Adrenal gland (tissue), 5 donors: ENCODE measurements around the gene AHRR.

Source experiments
- CTCF ChIP-seq, 6 experiments: fragments of 450-650 bp in 4 of 6; fragments of 200-600 bp in 2 of 6; sonication (generic) in 1 of 6; IDR thresholded peaks; 1 replicate in 5 of 6; 2 replicates in 1 of 6; pipeline versions ENCODE4 v1.5.1 to v1.8.0; 2016 to 2021; ENCODE audit warnings: antibody characterized with exemption in 6 of 6, mild to moderate bottlenecking in 2 of 6, moderate library complexity in 1 of 6
- POLR2A ChIP-seq, 2 donors: fragments of 450-650 bp; IDR thresholded peaks; one replicate each; pipeline ENCODE4 v1.6.1; 2017; ENCODE audit warnings: antibody characterized with exemption in 2 of 2, mild to moderate bottlenecking in 2 of 2, moderate library complexity in 1 of 2
- donor health status: DM: no; HTN: no; CAD: no.

GRCh38 chr5:343461-344401 is 22.2 kb downstream of the AHRR start:
- TF ChIP-seq CTCF (IDR thresholded peaks at IDR 0.05) (peak in 2 of 6 experiments; percentile 5 to 7), POLR2A (IDR thresholded peaks at IDR 0.05) (no peak)
